Gastrocnemius medialis (tissue), 4 donors: ENCODE data around the gene FIBIN.

Experiments used
- CTCF ChIP-seq, 5 experiments: fragments of 450-650 bp in 3 of 5; fragments of 200-600 bp in 2 of 5; sonication (generic) in 2 of 5; IDR thresholded peaks in 4 of 5; conservative IDR thresholded peaks in 1 of 5; 1 replicate in 4 of 5; 2 replicates in 1 of 5; pipeline ENCODE4 v1.5.1; 2016 to 2019; ENCODE audit warnings: antibody characterized with exemption in 5 of 5, mild to moderate bottlenecking in 3 of 5, moderate library complexity in 3 of 5
- POLR2A ChIP-seq, 2 donors: fragments of 450-650 bp; IDR thresholded peaks; one replicate each; pipeline ENCODE4 v1.6.1; 2017; ENCODE audit warnings: antibody characterized with exemption in 2 of 2, mild to moderate bottlenecking in 2 of 2, moderate library complexity in 2 of 2

GRCh38 chr11:27004103-27004502, 10.2 kb downstream of the FIBIN start:
- TF ChIP-seq CTCF (IDR thresholded peaks at IDR 0.05 in 4 of 5, conservative IDR thresholded peaks at IDR 0.05 in 1 of 5) (no peak), POLR2A (IDR thresholded peaks at IDR 0.05) (no peak)
